Vagina (tissue), 2 donors: Measurements from ENCODE around the gene ZPLD1.

Experiments
- CTCF ChIP-seq, 3 experiments: fragments of 450-650 bp in 2 of 3; fragments of 200-600 bp in 1 of 3; sonication (generic) in 1 of 3; IDR thresholded peaks; one replicate each; pipeline ENCODE4 v1.5.1; 2017 to 2019; ENCODE audit warnings: antibody characterized with exemption in 3 of 3, mild to moderate bottlenecking in 2 of 3, moderate library complexity in 2 of 3
- POLR2A ChIP-seq, 2 donors: fragments of 450-650 bp; IDR thresholded peaks; one replicate each; pipeline ENCODE4 v1.6.1; 2017; ENCODE audit warnings: antibody characterized with exemption in 2 of 2, mild to moderate bottlenecking in 2 of 2, moderate library complexity in 2 of 2
- POLR2AphosphoS5 ChIP-seq, 2 donors: sonication (generic); formaldehyde crosslinking; IDR thresholded peaks; one replicate each; pipeline ENCODE4 v1.9.0; 2017; ENCODE audit warnings: antibody characterized with exemption in 2 of 2, mild to moderate bottlenecking in 2 of 2, low read depth in 1 of 2; ENCODE audit not compliant: insufficient read depth in 1 of 2

DNA sequence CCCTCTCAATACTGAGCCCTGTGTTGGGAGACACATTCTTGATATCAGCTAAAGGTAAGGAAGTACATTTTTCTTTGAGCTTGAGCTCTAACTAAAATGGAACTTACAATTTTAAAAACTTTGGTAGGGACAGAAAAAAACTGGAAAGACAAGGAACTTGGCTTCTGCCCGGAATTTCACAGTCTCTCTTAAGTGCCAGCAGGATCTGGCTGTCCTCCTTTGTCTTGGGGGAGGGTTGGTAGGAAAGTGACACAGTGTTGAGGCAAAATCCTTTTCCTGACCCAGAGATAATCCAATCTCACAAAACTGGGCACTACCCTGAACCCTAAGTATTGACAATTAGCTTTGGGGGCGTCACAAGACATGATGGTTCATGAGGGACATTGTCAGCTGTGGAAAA lies 45.3 kb downstream of the ZPLD1 start:
- TF ChIP-seq POLR2A (IDR thresholded peaks at IDR 0.05) (no peak), CTCF (IDR thresholded peaks at IDR 0.05) (no peak), POLR2AphosphoS5 (IDR thresholded peaks at IDR 0.05; ENCODE audit: insufficient read depth in 1 of 2, low read depth in 1 of 2) (no peak)
